Measurements from ENCODE around the gene PRKCE.

PRKCE gene

GRCh38 chr2:45780541-45781463 is 129.3 kb downstream of the PRKCE start:
- no peak overlapping the region for H3K4me2 ChIP-seq (ENCODE audit: low read length, poor library complexity, severe bottlenecking)
- H2BK12ac ChIP-seq (ENCODE audit: low read length in 2 of 2): no peak overlapping the region
- no peak overlapping the region for H4K8ac ChIP-seq (ENCODE audit: low read length)
- H3K79me1 ChIP-seq (replicated peaks; ENCODE audit: low read length, poor library complexity, severe bottlenecking): peaks cover 15% of the 10 kb centered on the region
- H2AFZ ChIP-seq (ENCODE audit: low read depth, low read length): no peak overlapping the region
- H3K23ac ChIP-seq (ENCODE audit: low read length in 2 of 2): no peak overlapping the region
- H3K9ac ChIP-seq (ENCODE audit: low read length): no peak overlapping the region
- no peak overlapping the region for H3K18ac ChIP-seq (ENCODE audit: low read depth in 1 of 2, low read length in 2 of 2)
- no peak overlapping the region for H2BK15ac ChIP-seq (ENCODE audit: low read depth, poor library complexity, severe bottlenecking)
- DNase-seq: no peak
- H3K27ac ChIP-seq (ENCODE audit: low read length, poor library complexity, severe bottlenecking): no peak overlapping the region
- H3K4ac ChIP-seq (ENCODE audit: low read depth in 1 of 2, low read length in 2 of 2): no peak overlapping the region
- no peak overlapping the region for H3K14ac ChIP-seq (ENCODE audit: low read length in 2 of 2)
- peaks cover 4% of the 10 kb centered on the region for H3K4me1 ChIP-seq (ENCODE audit: control insufficient read depth, insufficient read depth, low read depth, low read length)
- no peak overlapping the region for H2BK120ac ChIP-seq (ENCODE audit: low read depth, low read length)
- H2BK5ac ChIP-seq (ENCODE audit: low read depth, low read length, poor library complexity, severe bottlenecking): no peak overlapping the region
- 91% methylated on average over 8 of the region's 10 CpGs for WGBS
- H4K91ac ChIP-seq (ENCODE audit: low read length): no peak overlapping the region
- H3K27me3 ChIP-seq (ENCODE audit: control insufficient read depth in 1 of 2, insufficient read depth in 1 of 2, low read length in 2 of 2): no peaks in the 10 kb centered on the region
- no peaks in the 10 kb centered on the region for H3K36me3 ChIP-seq (ENCODE audit: control insufficient read depth in 1 of 2, insufficient read depth in 2 of 2, low read depth in 1 of 2, low read length in 2 of 2)
- no peak overlapping the region for H3K4me3 ChIP-seq (ENCODE audit: insufficient read depth in 1 of 2, low read depth in 1 of 2, low read length in 2 of 2)
- H3K9me3 ChIP-seq (ENCODE audit: control insufficient read depth, low read length): no peaks in the 10 kb centered on the region
- H2AK5ac ChIP-seq (ENCODE audit: low read length, severe bottlenecking): no peak overlapping the region

DNA sequence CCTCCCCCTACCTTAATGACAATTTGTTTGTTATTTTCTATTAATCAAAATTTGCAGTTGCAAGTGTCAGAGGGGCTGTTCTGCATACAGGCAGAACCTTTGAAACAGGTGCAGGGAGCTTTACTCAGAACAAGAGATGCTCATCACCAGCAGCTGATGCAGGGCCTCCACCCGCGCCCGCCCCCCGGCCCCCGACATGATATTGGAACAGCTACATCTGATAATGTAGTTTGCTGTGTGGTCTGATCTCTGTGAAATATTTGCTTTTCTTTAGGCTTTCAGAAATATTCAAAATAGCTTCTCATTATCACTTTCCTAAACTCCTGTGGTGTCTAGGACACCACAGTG is 130.0 kb downstream of the PRKCE start:
- Histone ChIP-seq H3K18ac (ENCODE audit: low read depth in 1 of 2, low read length in 2 of 2) (no peak overlapping the region), H2BK12ac (ENCODE audit: low read length in 2 of 2) (no peak overlapping the region), H3K4ac (ENCODE audit: low read depth in 1 of 2, low read length in 2 of 2) (no peak overlapping the region), H3K9me3 (ENCODE audit: control insufficient read depth, low read length) (no peaks in the 10 kb centered on the region), H2BK5ac (ENCODE audit: low read depth, low read length, poor library complexity, severe bottlenecking) (no peak overlapping the region), H4K91ac (ENCODE audit: low read length) (no peak overlapping the region), H3K14ac (ENCODE audit: low read length in 2 of 2) (no peak overlapping the region), H2AK5ac (ENCODE audit: low read length, severe bottlenecking) (no peak overlapping the region), H3K4me2 (ENCODE audit: low read length, poor library complexity, severe bottlenecking) (peak overlapping the region; percentile 20), H4K8ac (ENCODE audit: low read length) (no peak overlapping the region), H3K4me1 (ENCODE audit: control insufficient read depth, insufficient read depth, low read depth, low read length) (peaks cover 4% of the 10 kb centered on the region), H3K9ac (ENCODE audit: low read length) (no peak overlapping the region), H2AFZ (ENCODE audit: low read depth, low read length) (no peak overlapping the region), H3K27ac (ENCODE audit: low read length, poor library complexity, severe bottlenecking) (no peak overlapping the region), H2BK15ac (ENCODE audit: low read depth, poor library complexity, severe bottlenecking) (no peak overlapping the region), H3K27me3 (ENCODE audit: control insufficient read depth in 1 of 2, insufficient read depth in 1 of 2, low read length in 2 of 2) (no peaks in the 10 kb centered on the region), H3K4me3 (ENCODE audit: insufficient read depth in 1 of 2, low read depth in 1 of 2, low read length in 2 of 2) (no peak overlapping the region), H3K79me1 (replicated peaks; ENCODE audit: low read length, poor library complexity, severe bottlenecking) (peaks cover 16% of the 10 kb centered on the region), H3K23ac (ENCODE audit: low read length in 2 of 2) (no peak overlapping the region), H3K36me3 (ENCODE audit: control insufficient read depth in 1 of 2, insufficient read depth in 2 of 2, low read depth in 1 of 2, low read length in 2 of 2) (no peaks in the 10 kb centered on the region), H2BK120ac (ENCODE audit: low read depth, low read length) (no peak overlapping the region)
- WGBS: 100% methylated on average over 5 of the region's 5 CpGs
- no peak for DNase-seq

DNA sequence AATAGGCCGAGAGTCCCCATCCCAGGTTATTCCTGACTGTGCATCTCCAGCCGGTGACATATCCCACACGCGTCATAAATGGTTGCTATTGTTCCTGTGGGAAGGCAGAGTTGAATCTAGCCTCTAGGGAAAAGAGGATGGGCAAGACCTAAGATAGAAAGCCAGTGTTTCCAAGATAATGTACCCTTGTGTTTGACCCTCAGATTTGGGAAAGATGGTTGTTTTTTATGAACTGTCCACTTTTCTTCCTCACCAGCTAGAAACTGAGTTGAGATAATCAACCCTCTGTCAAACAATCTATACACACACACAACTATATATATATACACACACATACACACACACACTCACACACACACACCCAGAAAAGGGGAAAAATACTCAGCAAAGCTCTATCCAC is 131.0 kb downstream of the PRKCE start:
- DNase-seq: no peak
- Histone ChIP-seq H2AFZ (ENCODE audit: low read depth, low read length) (no peak overlapping the region), H3K4me3 (ENCODE audit: insufficient read depth in 1 of 2, low read depth in 1 of 2, low read length in 2 of 2) (no peak overlapping the region), H2BK5ac (ENCODE audit: low read depth, low read length, poor library complexity, severe bottlenecking) (no peak overlapping the region), H3K18ac (ENCODE audit: low read depth in 1 of 2, low read length in 2 of 2) (no peak overlapping the region), H2AK5ac (ENCODE audit: low read length, severe bottlenecking) (no peak overlapping the region), H3K23ac (ENCODE audit: low read length in 2 of 2) (no peak overlapping the region), H3K4me2 (ENCODE audit: low read length, poor library complexity, severe bottlenecking) (no peak overlapping the region), H4K8ac (ENCODE audit: low read length) (no peak overlapping the region), H2BK15ac (ENCODE audit: low read depth, poor library complexity, severe bottlenecking) (no peak overlapping the region), H3K36me3 (ENCODE audit: control insufficient read depth in 1 of 2, insufficient read depth in 2 of 2, low read depth in 1 of 2, low read length in 2 of 2) (no peaks in the 10 kb centered on the region), H3K4me1 (ENCODE audit: control insufficient read depth, insufficient read depth, low read depth, low read length) (peaks cover 4% of the 10 kb centered on the region), H3K9ac (ENCODE audit: low read length) (no peak overlapping the region), H2BK12ac (ENCODE audit: low read length in 2 of 2) (no peak overlapping the region), H3K27ac (ENCODE audit: low read length, poor library complexity, severe bottlenecking) (no peak overlapping the region), H4K91ac (ENCODE audit: low read length) (no peak overlapping the region), H3K4ac (ENCODE audit: low read depth in 1 of 2, low read length in 2 of 2) (no peak overlapping the region), H3K27me3 (ENCODE audit: control insufficient read depth in 1 of 2, insufficient read depth in 1 of 2, low read length in 2 of 2) (peaks cover 0 to 5% of the 10 kb centered on the region in 2 experiments), H3K9me3 (ENCODE audit: control insufficient read depth, low read length) (no peaks in the 10 kb centered on the region), H2BK120ac (ENCODE audit: low read depth, low read length) (no peak overlapping the region), H3K79me1 (replicated peaks; ENCODE audit: low read length, poor library complexity, severe bottlenecking) (peaks cover 18% of the 10 kb centered on the region), H3K14ac (ENCODE audit: low read length in 2 of 2) (no peak overlapping the region)
- WGBS: 98% methylated on average over 4 of the region's 4 CpGs

DNA sequence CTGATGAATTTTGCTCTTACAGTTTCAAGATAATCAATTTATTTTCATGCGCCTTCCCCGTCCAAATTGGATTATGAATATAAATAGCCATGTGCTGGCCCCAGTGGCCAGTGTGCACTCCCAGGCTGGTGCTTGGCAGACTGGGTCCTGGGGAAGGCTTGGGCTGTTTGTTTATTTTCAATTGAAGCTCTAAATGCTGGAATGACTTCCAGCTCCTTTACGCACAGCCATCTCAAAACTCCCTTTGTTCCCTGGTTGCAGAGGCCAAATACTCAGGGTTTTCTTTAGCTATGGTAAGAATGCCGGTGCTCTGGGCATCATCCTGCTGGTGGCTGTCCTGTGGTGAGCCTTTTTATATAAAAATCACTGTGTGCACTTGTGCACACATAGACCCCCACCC is 131.5 kb downstream of the PRKCE start:
- DNase-seq: no peak
- H3K4me2 ChIP-seq (ENCODE audit: low read length, poor library complexity, severe bottlenecking): no peak overlapping the region
- no peak overlapping the region for H2AFZ ChIP-seq (ENCODE audit: low read depth, low read length)
- H2AK5ac ChIP-seq (ENCODE audit: low read length, severe bottlenecking): no peak overlapping the region
- no peaks in the 10 kb centered on the region for H3K36me3 ChIP-seq (ENCODE audit: control insufficient read depth in 1 of 2, insufficient read depth in 2 of 2, low read depth in 1 of 2, low read length in 2 of 2)
- no peak overlapping the region for H4K8ac ChIP-seq (ENCODE audit: low read length)
- 100% methylated on average over 4 of the region's 4 CpGs for WGBS
- no peak overlapping the region for H3K27ac ChIP-seq (ENCODE audit: low read length, poor library complexity, severe bottlenecking)
- no peak overlapping the region for H3K14ac ChIP-seq (ENCODE audit: low read length in 2 of 2)
- H3K4ac ChIP-seq (ENCODE audit: low read depth in 1 of 2, low read length in 2 of 2): no peak overlapping the region
- peaks cover 21% of the 10 kb centered on the region for H3K79me1 ChIP-seq (replicated peaks; ENCODE audit: low read length, poor library complexity, severe bottlenecking)
- H3K23ac ChIP-seq (ENCODE audit: low read length in 2 of 2): no peak overlapping the region
- no peak overlapping the region for H3K9ac ChIP-seq (ENCODE audit: low read length)
- no peak overlapping the region for H3K4me3 ChIP-seq (ENCODE audit: insufficient read depth in 1 of 2, low read depth in 1 of 2, low read length in 2 of 2)
- no peak overlapping the region for H3K18ac ChIP-seq (ENCODE audit: low read depth in 1 of 2, low read length in 2 of 2)
- no peak overlapping the region for H2BK15ac ChIP-seq (ENCODE audit: low read depth, poor library complexity, severe bottlenecking)
- peaks cover 4% of the 10 kb centered on the region for H3K4me1 ChIP-seq (ENCODE audit: control insufficient read depth, insufficient read depth, low read depth, low read length)
- no peaks in the 10 kb centered on the region for H3K9me3 ChIP-seq (ENCODE audit: control insufficient read depth, low read length)
- H2BK120ac ChIP-seq (ENCODE audit: low read depth, low read length): no peak overlapping the region
- no peak overlapping the region for H4K91ac ChIP-seq (ENCODE audit: low read length)
- peaks cover 0 to 5% of the 10 kb centered on the region in 2 experiments for H3K27me3 ChIP-seq (ENCODE audit: control insufficient read depth in 1 of 2, insufficient read depth in 1 of 2, low read length in 2 of 2)
- H2BK5ac ChIP-seq (ENCODE audit: low read depth, low read length, poor library complexity, severe bottlenecking): no peak overlapping the region
- no peak overlapping the region for H2BK12ac ChIP-seq (ENCODE audit: low read length in 2 of 2)

Data from mesenchymal stem cell (in vitro differentiated cells and primary cell).